Smooth muscle cell (in vitro differentiated cells): Measurements from ENCODE around the gene SBF2. TPM values are rescaled to one million over a fixed set of nuclear protein-coding genes. Genes with fewer than 3 reads are reported as not detected.
"Not testable (repeated sequence)": the region's sequence is repeated elsewhere in the genome, so short reads cannot be mapped to it uniquely, and the experiment has no call there.

Experiments
- DNase-seq: peaks from one replicate; lab custom pipeline; 2025; ENCODE audit not compliant: unreplicated experiment; lab: John Stamatoyannopoulos, UW
- H2AFZ ChIP-seq: fragments of 200-600 bp; sonication (generic); 2 replicates; pipeline ENCODE4 v1.6.0; 2016; ENCODE audit warnings: antibody characterized with exemption, low read depth, mild to moderate bottlenecking
- H3F3A ChIP-seq: fragments of 200-600 bp; sonication (generic); 2 replicates; pipeline ENCODE4 v1.6.0; 2017; ENCODE audit warnings: antibody characterized with exemption, low read depth
- H3K27ac ChIP-seq: fragments of 200-600 bp; sonication (generic); 2 replicates; pipeline ENCODE4 v1.5.1; 2016; ENCODE audit warnings: low read depth, mild to moderate bottlenecking
- H3K27me3 ChIP-seq: fragments of 200-600 bp; sonication (generic); 2 replicates; pipeline ENCODE4 v1.6.1; 2016; ENCODE audit warnings: low read depth, mild to moderate bottlenecking
- H3K36me3 ChIP-seq: fragments of 200-600 bp; sonication (generic); 2 replicates; pipeline ENCODE4 v1.5.1; 2016; ENCODE audit warnings: low read depth
- H3K4me1 ChIP-seq: fragments of 200-600 bp; sonication (generic); 2 replicates; pipeline ENCODE4 v1.5.1; 2016; ENCODE audit warnings: low read depth
- H3K4me2 ChIP-seq: fragments of 200-600 bp; sonication (generic); 2 replicates; pipeline ENCODE4 v1.6.0; 2016; ENCODE audit warnings: mild to moderate bottlenecking
- H3K4me3 ChIP-seq: fragments of 200-600 bp; sonication (generic); 2 replicates; pipeline ENCODE4 v1.5.1; 2016; ENCODE audit warnings: mild to moderate bottlenecking
- H3K79me2 ChIP-seq: fragments of 200-600 bp; sonication (generic); 2 replicates; pipeline ENCODE4 v1.6.0; 2016; ENCODE audit warnings: low read depth, mild to moderate bottlenecking
- H3K9ac ChIP-seq: fragments of 200-600 bp; sonication (generic); 2 replicates; pipeline ENCODE4 v1.6.0; 2016; ENCODE audit warnings: low read depth
- H3K9me3 ChIP-seq: fragments of 200-600 bp; sonication (generic); replicated peaks from 2 replicates; pipeline ENCODE4 v1.5.1; 2016; ENCODE audit warnings: low read depth
- H4K20me1 ChIP-seq: fragments of 200-600 bp; sonication (generic); 2 replicates; pipeline ENCODE4 v1.6.0; 2016; ENCODE audit warnings: low read depth
- CTCF ChIP-seq: fragments of 200-600 bp; sonication (generic); IDR thresholded peaks from 2 replicates; pipeline ENCODE4 v1.5.1; 2017; ENCODE audit warnings: borderline replicate concordance, mild to moderate bottlenecking, antibody characterized with exemption; ENCODE audit not compliant: insufficient read depth, poor library complexity, severe bottlenecking
- WGBS: methylation state at CpG from one replicate; pipeline ENCODE4 v1.1.7; 2016; ENCODE audit warnings: low lambda C conversion rate; 5-methylcytosine and 5-hydroxymethylcytosine counted together
- polyA plus RNA-seq: library from polyadenylated mRNA; unstranded; fragments of >200 nt; fragmentation: Nextera tagmentation; extraction: Ambion mirVana; gene quantifications from 2 replicates; pipeline ENCODE4 v1.2.1, GENCODE V29; 2016
- total RNA-seq: library from RNA; depleted of rRNA; stranded (reverse); fragments of >200 nt; gene quantifications from 2 replicates; pipeline ENCODE4 v1.2.3, GENCODE V29; 2014

The SBF2 gene
- total and polyA plus RNA-seq, 2 experiments from 2014 or later = 19.0 to 80.7 TPM

GRCh38 chr11:10144954-10145353 lies 149.1 kb downstream of the SBF2 start:
- H3K4me2 ChIP-seq = no peak overlapping the region
- no peaks in the 10 kb centered on the region for H3K27me3 ChIP-seq
- no peaks in the 10 kb centered on the region for H3K36me3 ChIP-seq
- H3K9ac ChIP-seq = no peak overlapping the region
- no peaks in the 10 kb centered on the region for H3K9me3 ChIP-seq
- no peak overlapping the region for H3K27ac ChIP-seq
- peaks cover 2% of the 10 kb centered on the region for H3K4me1 ChIP-seq
- no peak for DNase-seq
- peaks cover 36% of the 10 kb centered on the region for H3K79me2 ChIP-seq
- H3K4me3 ChIP-seq = no peak overlapping the region
- H4K20me1 ChIP-seq = peaks cover 49% of the 10 kb centered on the region
- TF ChIP-seq CTCF = no peak
- no peak overlapping the region for H2AFZ ChIP-seq
- no peaks in the 10 kb centered on the region for H3F3A ChIP-seq
- WGBS = 90% methylated on average over 4 of the region's 4 CpGs

GRCh38 chr11:10139656-10140055 lies 154.4 kb downstream of the SBF2 start:
- H3K36me3 ChIP-seq = no peaks in the 10 kb centered on the region
- no peaks in the 10 kb centered on the region for H3K27me3 ChIP-seq
- WGBS = 77% methylated on average over 2 of the region's 2 CpGs
- no peak overlapping the region for H3K27ac ChIP-seq
- TF ChIP-seq CTCF = no peak
- H3K4me3 ChIP-seq = no peak overlapping the region
- no peaks in the 10 kb centered on the region for H3K9me3 ChIP-seq
- DNase-seq = no peak
- H3F3A ChIP-seq = no peaks in the 10 kb centered on the region
- no peak overlapping the region for H3K4me2 ChIP-seq
- peaks cover 22% of the 10 kb centered on the region for H4K20me1 ChIP-seq
- H3K9ac ChIP-seq = no peak overlapping the region
- peaks cover 3% of the 10 kb centered on the region for H3K4me1 ChIP-seq
- H2AFZ ChIP-seq = no peak overlapping the region
- H3K79me2 ChIP-seq = peaks cover 5% of the 10 kb centered on the region

- no peak overlapping the region for H3K9ac ChIP-seq
- no peak overlapping the region for H3K4me3 ChIP-seq
- no peaks in the 10 kb centered on the region for H3F3A ChIP-seq
- H3K4me2 ChIP-seq = no peak overlapping the region
- H2AFZ ChIP-seq = no peak overlapping the region
- H3K4me1 ChIP-seq = peaks cover 3% of the 10 kb centered on the region
- no peaks in the 10 kb centered on the region for H3K27me3 ChIP-seq
- no peak for DNase-seq
- 95% methylated on average over 3 of the region's 3 CpGs for WGBS
- no peak overlapping the region for H3K27ac ChIP-seq
- no peak for TF ChIP-seq CTCF
- H3K79me2 ChIP-seq = peaks cover 5% of the 10 kb centered on the region
- H4K20me1 ChIP-seq = peaks cover 20% of the 10 kb centered on the region
- H3K9me3 ChIP-seq = no peaks in the 10 kb centered on the region
- no peaks in the 10 kb centered on the region for H3K36me3 ChIP-seq
Observed at GRCh38 chr11:10139143-10139542, 154.9 kb downstream of the SBF2 start.

GRCh38 chr11:10134975-10135481 lies 159.0 kb downstream of the SBF2 start:
- 97% methylated on average over 5 of the region's 5 CpGs for WGBS
- no peak for TF ChIP-seq CTCF
- H3K4me3 ChIP-seq = no peak overlapping the region

GRCh38 chr11:10134226-10134625 lies 159.8 kb downstream of the SBF2 start:
- not testable (repeated sequence) for H3K4me3 ChIP-seq, H3K9me3 ChIP-seq, H3K27me3 ChIP-seq, H3K9ac ChIP-seq, H3K27ac ChIP-seq, H3F3A ChIP-seq, H4K20me1 ChIP-seq, H3K36me3 ChIP-seq, H3K4me1 ChIP-seq, H3K79me2 ChIP-seq, H2AFZ ChIP-seq, DNase-seq, H3K4me2 ChIP-seq
- 96% methylated on average over 1 of the region's 1 CpG for WGBS

More at GRCh38 chr11:10134975-10135481, 159.0 kb downstream of the SBF2 start:
- Histone ChIP-seq H4K20me1 (no peaks in the 10 kb centered on the region), H3K36me3 (no peaks in the 10 kb centered on the region), H3F3A (no peaks in the 10 kb centered on the region), H3K79me2 (no peaks in the 10 kb centered on the region), H3K27ac (no peak overlapping the region), H3K4me1 (peaks cover 2% of the 10 kb centered on the region), H3K9me3 (no peaks in the 10 kb centered on the region), H3K9ac (no peak overlapping the region), H2AFZ (no peak overlapping the region), H3K4me2 (no peak overlapping the region), H3K27me3 (no peaks in the 10 kb centered on the region)
- DNase-seq = no peak

- H3K36me3 ChIP-seq, H3K4me1 ChIP-seq, H4K20me1 ChIP-seq, H3K27me3 ChIP-seq, H3K27ac ChIP-seq, H2AFZ ChIP-seq, H3K4me2 ChIP-seq, H3K4me3 ChIP-seq, H3K9me3 ChIP-seq, DNase-seq, H3K79me2 ChIP-seq, H3F3A ChIP-seq, H3K9ac ChIP-seq: not testable (repeated sequence)
- 97% methylated on average over 11 of the region's 23 CpGs for WGBS
Observed at GRCh38 chr11:10133251-10133650, 160.8 kb downstream of the SBF2 start.
